Smooth muscle cell (in vitro differentiated cells): ENCODE measurements around the gene TMEM248. TPM values are rescaled to one million over a fixed set of nuclear protein-coding genes. Genes with fewer than 3 reads are reported as not detected.
"Not testable (repeated sequence)": the region's sequence is repeated elsewhere in the genome, so short reads cannot be mapped to it uniquely, and the experiment has no call there.

Source experiments
- DNase-seq: peaks from one replicate; lab custom pipeline; 2025; ENCODE audit not compliant: unreplicated experiment; lab: John Stamatoyannopoulos, UW
- H2AFZ ChIP-seq: fragments of 200-600 bp; sonication (generic); 2 replicates; pipeline ENCODE4 v1.6.0; 2016; ENCODE audit warnings: antibody characterized with exemption, low read depth, mild to moderate bottlenecking
- H3F3A ChIP-seq: fragments of 200-600 bp; sonication (generic); 2 replicates; pipeline ENCODE4 v1.6.0; 2017; ENCODE audit warnings: antibody characterized with exemption, low read depth
- H3K27ac ChIP-seq: fragments of 200-600 bp; sonication (generic); 2 replicates; pipeline ENCODE4 v1.5.1; 2016; ENCODE audit warnings: low read depth, mild to moderate bottlenecking
- H3K27me3 ChIP-seq: fragments of 200-600 bp; sonication (generic); 2 replicates; pipeline ENCODE4 v1.6.1; 2016; ENCODE audit warnings: low read depth, mild to moderate bottlenecking
- H3K36me3 ChIP-seq: fragments of 200-600 bp; sonication (generic); 2 replicates; pipeline ENCODE4 v1.5.1; 2016; ENCODE audit warnings: low read depth
- H3K4me1 ChIP-seq: fragments of 200-600 bp; sonication (generic); 2 replicates; pipeline ENCODE4 v1.5.1; 2016; ENCODE audit warnings: low read depth
- H3K4me2 ChIP-seq: fragments of 200-600 bp; sonication (generic); 2 replicates; pipeline ENCODE4 v1.6.0; 2016; ENCODE audit warnings: mild to moderate bottlenecking
- H3K4me3 ChIP-seq: fragments of 200-600 bp; sonication (generic); 2 replicates; pipeline ENCODE4 v1.5.1; 2016; ENCODE audit warnings: mild to moderate bottlenecking
- H3K79me2 ChIP-seq: fragments of 200-600 bp; sonication (generic); 2 replicates; pipeline ENCODE4 v1.6.0; 2016; ENCODE audit warnings: low read depth, mild to moderate bottlenecking
- H3K9ac ChIP-seq: fragments of 200-600 bp; sonication (generic); 2 replicates; pipeline ENCODE4 v1.6.0; 2016; ENCODE audit warnings: low read depth
- H3K9me3 ChIP-seq: fragments of 200-600 bp; sonication (generic); replicated peaks from 2 replicates; pipeline ENCODE4 v1.5.1; 2016; ENCODE audit warnings: low read depth
- H4K20me1 ChIP-seq: fragments of 200-600 bp; sonication (generic); 2 replicates; pipeline ENCODE4 v1.6.0; 2016; ENCODE audit warnings: low read depth
- WGBS: methylation state at CpG from one replicate; pipeline ENCODE4 v1.1.7; 2016; ENCODE audit warnings: low lambda C conversion rate; 5-methylcytosine and 5-hydroxymethylcytosine counted together
- polyA plus RNA-seq: library from polyadenylated mRNA; unstranded; fragments of >200 nt; fragmentation: Nextera tagmentation; extraction: Ambion mirVana; gene quantifications from 2 replicates; pipeline ENCODE4 v1.2.1, GENCODE V29; 2016
- small RNA-seq: library from RNA; depleted of rRNA; stranded (forward); fragments of <200 nt; gene quantifications from one replicate; pipeline ENCODE3, GENCODE V24; 2014
- total RNA-seq: library from RNA; depleted of rRNA; stranded (reverse); fragments of >200 nt; gene quantifications from 2 replicates; pipeline ENCODE4 v1.2.3, GENCODE V29; 2014
- TF ChIP-seq, protein P1 (sequence below): fragments of 200-600 bp; sonication (generic); IDR thresholded peaks from 2 replicates; pipeline ENCODE4 v1.5.1; 2017; ENCODE audit warnings: borderline replicate concordance, mild to moderate bottlenecking, antibody characterized with exemption; ENCODE audit not compliant: insufficient read depth, poor library complexity, severe bottlenecking

The TMEM248 gene
- total and polyA plus RNA-seq, 2 experiments from 2014 or later = 68.2 to 83.1 TPM

DNA sequence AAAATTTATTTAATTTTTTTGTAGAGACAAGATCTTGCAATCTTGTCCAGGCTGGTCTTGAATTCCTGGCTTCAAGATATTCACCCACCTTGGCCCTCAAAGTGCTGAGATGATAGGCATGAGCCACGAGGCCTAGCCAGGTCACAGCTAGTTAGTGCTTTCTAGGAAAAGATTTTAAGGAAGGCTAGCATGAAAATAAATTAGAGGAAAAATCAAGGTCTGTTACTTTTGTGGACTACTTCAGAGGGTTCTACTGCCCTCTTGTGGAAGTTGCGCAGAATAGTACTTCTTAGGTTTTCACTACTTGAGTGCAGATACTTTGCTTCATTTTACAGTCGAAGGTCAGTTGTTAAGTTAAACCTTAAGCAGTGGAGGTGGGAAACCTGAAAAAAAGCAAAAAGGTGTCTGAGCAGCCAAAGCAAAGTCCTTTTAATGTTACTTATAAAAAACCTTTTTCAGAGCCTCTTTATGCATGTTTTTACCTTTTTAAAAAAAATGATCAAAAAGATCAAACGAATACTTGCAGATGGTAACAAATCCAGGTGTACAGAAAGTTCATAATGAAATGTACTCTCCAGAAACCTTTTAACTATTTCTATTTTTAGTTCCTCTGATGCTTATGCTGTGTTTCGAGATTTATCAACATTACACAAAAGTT lies 79.7 kb downstream of the TMEM248 start:
- H4K20me1 ChIP-seq, H3K4me3 ChIP-seq, H3K27ac ChIP-seq, H3K79me2 ChIP-seq, H3K4me2 ChIP-seq, H2AFZ ChIP-seq, H3K9me3 ChIP-seq, H3K27me3 ChIP-seq, H3K36me3 ChIP-seq, H3K4me1 ChIP-seq, H3F3A ChIP-seq, H3K9ac ChIP-seq, DNase-seq: not testable (repeated sequence)
- TF ChIP-seq, protein P1, sequence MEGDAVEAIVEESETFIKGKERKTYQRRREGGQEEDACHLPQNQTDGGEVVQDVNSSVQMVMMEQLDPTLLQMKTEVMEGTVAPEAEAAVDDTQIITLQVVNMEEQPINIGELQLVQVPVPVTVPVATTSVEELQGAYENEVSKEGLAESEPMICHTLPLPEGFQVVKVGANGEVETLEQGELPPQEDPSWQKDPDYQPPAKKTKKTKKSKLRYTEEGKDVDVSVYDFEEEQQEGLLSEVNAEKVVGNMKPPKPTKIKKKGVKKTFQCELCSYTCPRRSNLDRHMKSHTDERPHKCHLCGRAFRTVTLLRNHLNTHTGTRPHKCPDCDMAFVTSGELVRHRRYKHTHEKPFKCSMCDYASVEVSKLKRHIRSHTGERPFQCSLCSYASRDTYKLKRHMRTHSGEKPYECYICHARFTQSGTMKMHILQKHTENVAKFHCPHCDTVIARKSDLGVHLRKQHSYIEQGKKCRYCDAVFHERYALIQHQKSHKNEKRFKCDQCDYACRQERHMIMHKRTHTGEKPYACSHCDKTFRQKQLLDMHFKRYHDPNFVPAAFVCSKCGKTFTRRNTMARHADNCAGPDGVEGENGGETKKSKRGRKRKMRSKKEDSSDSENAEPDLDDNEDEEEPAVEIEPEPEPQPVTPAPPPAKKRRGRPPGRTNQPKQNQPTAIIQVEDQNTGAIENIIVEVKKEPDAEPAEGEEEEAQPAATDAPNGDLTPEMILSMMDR = peak; percentile 46
- WGBS = 53% methylated on average over 4 of the region's 5 CpGs

DNA sequence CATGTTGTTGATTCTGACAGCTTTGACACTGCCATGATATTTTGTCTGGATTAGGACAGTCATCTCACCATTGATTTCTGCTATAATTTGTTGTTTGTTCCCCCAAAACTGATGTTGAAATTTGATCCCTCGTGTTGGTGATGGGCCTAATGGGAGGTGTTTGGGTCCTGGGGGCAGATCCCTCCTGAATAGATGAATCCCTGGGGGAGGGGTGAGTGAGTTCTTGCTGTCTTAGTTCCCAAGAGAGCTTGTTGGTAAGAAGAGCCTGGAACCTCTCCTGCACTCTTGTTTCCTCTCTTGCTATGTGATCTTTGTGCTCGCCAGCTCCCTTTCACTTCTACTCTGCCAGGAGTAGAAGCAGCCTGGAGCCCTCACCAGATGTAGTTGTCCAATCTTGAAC lies 83.1 kb downstream of the TMEM248 start:
- not testable (repeated sequence) for H2AFZ ChIP-seq, H3K4me3 ChIP-seq, H4K20me1 ChIP-seq, DNase-seq, H3F3A ChIP-seq, H3K4me1 ChIP-seq, H3K9ac ChIP-seq, H3K4me2 ChIP-seq, H3K9me3 ChIP-seq, H3K27ac ChIP-seq, H3K36me3 ChIP-seq, H3K27me3 ChIP-seq, H3K79me2 ChIP-seq
- 96% methylated on average over 2 of the region's 2 CpGs for WGBS

DNA sequence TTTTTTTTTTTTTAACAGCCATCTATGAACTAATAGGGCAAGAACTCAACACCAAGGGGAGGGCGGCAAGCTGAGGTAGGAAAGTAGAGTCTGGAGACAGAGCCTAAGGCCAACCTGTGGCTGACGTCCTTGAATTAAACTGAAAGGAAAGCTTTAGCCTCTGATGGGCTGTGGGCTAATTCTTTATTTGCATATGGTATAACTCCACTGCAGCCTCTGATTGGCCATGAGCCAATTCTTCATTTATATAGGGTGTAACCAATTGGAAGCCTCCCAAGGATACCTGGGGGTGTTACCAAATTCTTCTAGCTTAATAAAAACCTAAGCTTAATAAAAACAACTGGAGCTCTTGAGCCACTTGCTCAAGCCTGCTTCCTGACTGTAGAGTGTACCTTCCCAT lies 85.9 kb downstream of the TMEM248 start:
- Histone ChIP-seq H3K79me2 (no peaks in the 10 kb centered on the region), H3K27me3 (no peaks in the 10 kb centered on the region), H3K36me3 (no peaks in the 10 kb centered on the region), H3K4me3 (no peak overlapping the region), H2AFZ (no peak overlapping the region), H4K20me1 (no peaks in the 10 kb centered on the region), H3K9ac (no peak overlapping the region), H3K4me1 (no peaks in the 10 kb centered on the region), H3K27ac (no peak overlapping the region), H3K9me3 (no peaks in the 10 kb centered on the region), H3F3A (no peaks in the 10 kb centered on the region), H3K4me2 (no peak overlapping the region)
- WGBS = 88% methylated on average over 2 of the region's 2 CpGs
- TF ChIP-seq, protein P1 = no peak
- no peak for DNase-seq

Small RNA genes lying within 50 kb of the gene (small RNA-seq; reads per million reads assigned to genes)
- gene RF00017 (not detected), gene RN7SL43P (not detected), gene RNU6-1254P (not detected)

Other genes with a start within 250 kb of the TMEM248 start
- 34.9 and 35.8 TPM in 2 replicates for gene RABGEF1, start 180.5 kb upstream of the TMEM248 start, total RNA-seq
- gene RABGEF1, start 180.5 kb upstream of the TMEM248 start, polyA plus RNA-seq = 18.8 and 21.5 TPM in 2 replicates
- 107 and 122 TPM in 2 replicates for gene SBDS, start 74.4 kb downstream of the TMEM248 start, total RNA-seq
- 118 and 133 TPM in 2 replicates for gene SBDS, start 74.4 kb downstream of the TMEM248 start, polyA plus RNA-seq
- gene TYW1, start 75.6 kb downstream of the TMEM248 start, total RNA-seq = 42.5 and 53.7 TPM in 2 replicates
- 12.4 and 14.3 TPM in 2 replicates for gene TYW1, start 75.6 kb downstream of the TMEM248 start, polyA plus RNA-seq